ENCODE measurements around the gene ADAR. TPM values are rescaled to one million over a fixed set of nuclear protein-coding genes. Genes with fewer than 3 reads are reported as not detected.
"Not testable (repeated sequence)": the region's sequence is repeated elsewhere in the genome, so short reads cannot be mapped to it uniquely, and the experiment has no call there.

ADAR gene, protein sequence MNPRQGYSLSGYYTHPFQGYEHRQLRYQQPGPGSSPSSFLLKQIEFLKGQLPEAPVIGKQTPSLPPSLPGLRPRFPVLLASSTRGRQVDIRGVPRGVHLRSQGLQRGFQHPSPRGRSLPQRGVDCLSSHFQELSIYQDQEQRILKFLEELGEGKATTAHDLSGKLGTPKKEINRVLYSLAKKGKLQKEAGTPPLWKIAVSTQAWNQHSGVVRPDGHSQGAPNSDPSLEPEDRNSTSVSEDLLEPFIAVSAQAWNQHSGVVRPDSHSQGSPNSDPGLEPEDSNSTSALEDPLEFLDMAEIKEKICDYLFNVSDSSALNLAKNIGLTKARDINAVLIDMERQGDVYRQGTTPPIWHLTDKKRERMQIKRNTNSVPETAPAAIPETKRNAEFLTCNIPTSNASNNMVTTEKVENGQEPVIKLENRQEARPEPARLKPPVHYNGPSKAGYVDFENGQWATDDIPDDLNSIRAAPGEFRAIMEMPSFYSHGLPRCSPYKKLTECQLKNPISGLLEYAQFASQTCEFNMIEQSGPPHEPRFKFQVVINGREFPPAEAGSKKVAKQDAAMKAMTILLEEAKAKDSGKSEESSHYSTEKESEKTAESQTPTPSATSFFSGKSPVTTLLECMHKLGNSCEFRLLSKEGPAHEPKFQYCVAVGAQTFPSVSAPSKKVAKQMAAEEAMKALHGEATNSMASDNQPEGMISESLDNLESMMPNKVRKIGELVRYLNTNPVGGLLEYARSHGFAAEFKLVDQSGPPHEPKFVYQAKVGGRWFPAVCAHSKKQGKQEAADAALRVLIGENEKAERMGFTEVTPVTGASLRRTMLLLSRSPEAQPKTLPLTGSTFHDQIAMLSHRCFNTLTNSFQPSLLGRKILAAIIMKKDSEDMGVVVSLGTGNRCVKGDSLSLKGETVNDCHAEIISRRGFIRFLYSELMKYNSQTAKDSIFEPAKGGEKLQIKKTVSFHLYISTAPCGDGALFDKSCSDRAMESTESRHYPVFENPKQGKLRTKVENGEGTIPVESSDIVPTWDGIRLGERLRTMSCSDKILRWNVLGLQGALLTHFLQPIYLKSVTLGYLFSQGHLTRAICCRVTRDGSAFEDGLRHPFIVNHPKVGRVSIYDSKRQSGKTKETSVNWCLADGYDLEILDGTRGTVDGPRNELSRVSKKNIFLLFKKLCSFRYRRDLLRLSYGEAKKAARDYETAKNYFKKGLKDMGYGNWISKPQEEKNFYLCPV
- total RNA-seq: 264 TPM
- 100 to 1,000 TPM in 3 of 4 donors, 10 to 100 TPM in 1; 94.6 to 118 (median 108) TPM for polyA plus RNA-seq

DNA sequence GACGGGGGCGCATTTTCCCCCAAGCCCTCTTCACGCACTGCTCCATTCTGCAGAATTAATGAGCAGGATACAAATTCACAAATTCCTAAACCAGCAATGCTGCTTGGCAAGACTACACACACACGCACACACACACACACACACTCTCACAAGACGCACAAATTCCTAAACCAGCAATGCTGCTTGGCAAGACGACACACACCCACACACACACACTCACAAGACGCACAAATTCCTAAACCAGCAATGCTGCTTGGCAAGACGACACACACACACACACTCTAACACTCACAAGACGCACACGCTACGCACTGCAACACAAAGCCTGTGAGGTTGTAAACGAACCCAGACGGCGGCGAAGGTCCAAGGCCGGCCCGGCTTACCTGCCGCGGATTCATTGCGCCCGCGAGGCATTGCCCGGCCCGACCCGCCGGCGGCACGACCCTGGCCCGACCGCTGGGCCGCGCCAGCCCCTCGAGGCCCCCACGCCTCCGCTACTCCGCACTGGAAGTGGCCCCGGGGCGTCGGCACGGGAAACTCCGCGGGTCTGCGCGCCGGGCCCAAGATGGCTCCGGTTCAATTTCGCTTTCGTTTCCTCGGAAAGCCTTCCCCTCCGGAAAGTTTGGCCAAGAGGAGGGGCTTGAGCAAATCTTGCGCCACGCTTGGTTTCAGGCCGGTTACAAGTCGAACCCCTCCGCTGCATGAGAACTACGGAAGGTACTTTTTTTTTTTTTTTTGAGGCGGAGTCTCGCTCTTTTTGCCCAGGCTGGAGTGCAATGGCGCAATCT, at the start of gene ADAR:
Gene ADAR (minus strand): TSS at position 578 of the 788 bp plus-strand sequence. CDS start 180 bp downstream, at position 398.
- peak within 1 kb of the TSS; percentile 90 for H3K4me3 ChIP-seq (ENCODE audit: low read depth, low read length)
- peak within 1 kb of the TSS; percentile 97 to 99 (median 98) for H3K4me3 Mint-ChIP-seq
- H3K36me3 Mint-ChIP-seq: peaks cover 4% of the 10 kb centered on the region
- peaks cover 65% of the 10 kb centered on the region for H3K4me1 ChIP-seq (ENCODE audit: control insufficient read depth, insufficient read depth, low read length, poor library complexity, severe bottlenecking)
- no peaks in the 10 kb centered on the region for H3K9me3 ChIP-seq (ENCODE audit: control insufficient read depth in 2 of 2, low read length in 2 of 2)
- H3K9me3 Mint-ChIP-seq: no peaks in the 10 kb centered on the region
- H3K4me1 Mint-ChIP-seq: peaks cover 36 to 77% (median 66%) of the 10 kb centered on the region in 4 donors
- H3K27me3 Mint-ChIP-seq: no peaks in the 10 kb centered on the region
- H3K27me3 ChIP-seq (ENCODE audit: control insufficient read depth, insufficient read depth, low read length): no peaks in the 10 kb centered on the region
- ATAC-seq (ENCODE audit: low read depth in 2 of 2) (peak; percentile 78 to 81), DNase-seq (peak; percentile 89 to 98 (median 93))
- peak within 1 kb of the TSS; percentile 95 for H3K27ac ChIP-seq (ENCODE audit: insufficient read depth, low read length, poor library complexity, severe bottlenecking)
- H3K36me3 ChIP-seq (ENCODE audit: control insufficient read depth, insufficient read depth, low read length): peaks cover 20% of the 10 kb centered on the region
- peak within 1 kb of the TSS; percentile 99 to 100 (median 100) for H3K27ac Mint-ChIP-seq

DNA sequence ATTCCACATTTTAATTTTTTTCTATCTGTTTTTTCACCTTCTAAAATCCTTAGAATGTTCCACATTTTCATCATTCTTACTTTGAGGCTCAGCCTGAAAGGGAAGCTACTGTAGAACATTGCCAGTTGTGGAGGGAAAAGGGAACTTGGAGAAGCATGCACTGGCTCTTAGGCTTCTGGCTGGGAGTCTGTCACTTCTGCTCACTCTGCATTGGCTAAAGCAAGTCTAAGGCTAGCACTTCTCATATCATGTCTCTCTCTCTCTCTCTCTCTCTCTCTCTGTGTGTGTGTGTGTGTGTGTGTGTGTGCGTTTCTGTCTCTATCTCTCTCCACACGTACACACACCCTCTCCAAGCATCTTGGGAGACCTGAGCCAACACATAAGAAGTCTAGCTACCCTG, 49.6 kb upstream of the ADAR start:
- H3K27me3 ChIP-seq (ENCODE audit: control insufficient read depth, insufficient read depth, low read length): peaks cover 46% of the 10 kb centered on the region
- peaks cover 77% of the 10 kb centered on the region for H3K27me3 Mint-ChIP-seq
- ATAC-seq (ENCODE audit: low read depth in 2 of 2) (no peak), DNase-seq (no peak)
- H3K27ac Mint-ChIP-seq: no peak overlapping the region
- no peaks in the 10 kb centered on the region for H3K36me3 Mint-ChIP-seq
- no peak overlapping the region for H3K4me3 Mint-ChIP-seq
- H3K4me1 Mint-ChIP-seq: no peaks in the 10 kb centered on the region
- no peak overlapping the region for H3K4me3 ChIP-seq (ENCODE audit: low read depth, low read length)
- H3K36me3 ChIP-seq (ENCODE audit: control insufficient read depth, insufficient read depth, low read length): no peaks in the 10 kb centered on the region
- H3K9me3 ChIP-seq (ENCODE audit: control insufficient read depth in 2 of 2, low read length in 2 of 2): no peaks in the 10 kb centered on the region
- no peaks in the 10 kb centered on the region for H3K4me1 ChIP-seq (ENCODE audit: control insufficient read depth, insufficient read depth, low read length, poor library complexity, severe bottlenecking)
- H3K9me3 Mint-ChIP-seq: peaks cover 0 to 2% (median 0%) of the 10 kb centered on the region in 7 donors
- H3K27ac ChIP-seq (ENCODE audit: insufficient read depth, low read length, poor library complexity, severe bottlenecking): no peak overlapping the region

DNA sequence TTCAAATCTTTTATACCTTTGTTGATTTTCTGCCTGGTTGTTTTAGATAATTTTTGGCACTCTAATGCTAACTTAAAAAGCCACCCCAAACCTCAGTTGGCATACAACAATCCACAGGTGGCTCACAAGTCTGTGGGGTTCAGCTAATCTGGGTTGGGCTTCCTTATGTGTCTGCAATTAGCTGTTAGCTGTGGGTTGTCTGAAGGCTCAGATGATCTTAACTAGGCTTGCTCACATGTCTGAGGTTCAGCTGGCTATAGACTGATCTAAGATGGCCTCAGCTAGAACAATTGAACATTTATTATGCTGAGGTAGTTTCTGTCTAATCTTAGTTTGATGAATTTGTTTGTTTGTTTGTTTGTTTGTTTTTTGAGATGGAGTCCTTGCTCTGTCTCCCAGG, 44.9 kb upstream of the ADAR start:
- Histone ChIP-seq H3K27ac (ENCODE audit: insufficient read depth, low read length, poor library complexity, severe bottlenecking) (no peak overlapping the region), H3K36me3 (ENCODE audit: control insufficient read depth, insufficient read depth, low read length) (no peaks in the 10 kb centered on the region), H3K4me1 (ENCODE audit: control insufficient read depth, insufficient read depth, low read length, poor library complexity, severe bottlenecking) (no peaks in the 10 kb centered on the region), H3K9me3 (ENCODE audit: control insufficient read depth in 2 of 2, low read length in 2 of 2) (no peaks in the 10 kb centered on the region), H3K27me3 (ENCODE audit: control insufficient read depth, insufficient read depth, low read length) (peaks cover 28% of the 10 kb centered on the region), H3K4me3 (ENCODE audit: low read depth, low read length) (no peak overlapping the region)
- Mint-ChIP-seq H3K4me3 (no peak overlapping the region), H3K36me3 (no peaks in the 10 kb centered on the region), H3K27ac (no peak overlapping the region), H3K4me1 (no peaks in the 10 kb centered on the region), H3K27me3 (peaks cover 60% of the 10 kb centered on the region), H3K9me3 (peaks cover 0 to 2% (median 0%) of the 10 kb centered on the region in 7 donors)
- DNase-seq: no peak
- no peak for ATAC-seq (ENCODE audit: low read depth in 2 of 2)

DNA sequence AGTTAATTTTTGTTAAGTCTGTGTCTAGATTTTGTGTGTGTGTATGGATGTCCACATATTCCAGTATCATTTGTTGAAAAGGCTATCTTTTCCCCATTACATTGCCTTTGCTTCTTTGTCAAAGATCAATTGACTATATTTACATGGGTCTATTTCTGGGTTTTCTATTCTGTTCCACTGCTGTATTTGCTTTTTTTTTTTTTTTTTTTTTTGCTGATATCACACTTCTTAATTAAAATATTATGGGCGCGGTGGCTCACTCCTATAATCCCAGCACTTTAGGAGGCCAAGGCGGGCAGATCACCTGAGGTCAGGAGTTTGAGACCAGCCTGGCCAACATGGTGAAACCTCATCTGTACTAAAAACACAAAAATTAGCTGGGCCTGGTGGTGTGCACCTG, 36.7 kb upstream of the ADAR start:
- not testable (repeated sequence) for H3K9me3 Mint-ChIP-seq; ATAC-seq (ENCODE audit: low read depth in 2 of 2)
- H3K27me3 Mint-ChIP-seq: peaks cover 18% of the 10 kb centered on the region

DNA sequence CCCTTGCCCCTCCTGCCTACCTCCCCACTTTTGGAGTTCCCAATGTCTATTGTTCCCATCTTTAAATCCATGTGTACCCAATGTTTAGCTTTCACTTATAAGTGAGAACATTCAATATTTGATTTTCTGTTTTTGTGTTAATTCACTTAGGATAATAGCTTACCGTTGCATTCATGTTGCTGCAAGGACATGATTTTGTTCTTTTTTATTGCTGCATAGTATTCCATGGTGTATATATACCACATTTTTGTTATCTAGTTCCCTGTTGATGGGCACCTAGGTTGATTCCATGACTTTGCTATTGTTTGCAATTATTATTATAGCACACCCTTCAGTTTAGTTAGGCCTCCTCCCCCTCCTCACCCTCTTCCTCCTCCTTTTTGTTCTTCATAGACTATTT, 33.5 kb upstream of the ADAR start:
- Histone ChIP-seq H3K4me3 (ENCODE audit: low read depth, low read length) (no peak overlapping the region), H3K4me1 (ENCODE audit: control insufficient read depth, insufficient read depth, low read length, poor library complexity, severe bottlenecking) (no peaks in the 10 kb centered on the region), H3K27me3 (ENCODE audit: control insufficient read depth, insufficient read depth, low read length) (peaks cover 18% of the 10 kb centered on the region), H3K27ac (ENCODE audit: insufficient read depth, low read length, poor library complexity, severe bottlenecking) (no peak overlapping the region), H3K9me3 (ENCODE audit: control insufficient read depth in 2 of 2, low read length in 2 of 2) (peaks cover 5 to 10% of the 10 kb centered on the region in 2 experiments), H3K36me3 (ENCODE audit: control insufficient read depth, insufficient read depth, low read length) (no peaks in the 10 kb centered on the region)
- H3K27me3 Mint-ChIP-seq: peaks cover 45% of the 10 kb centered on the region
- H3K4me3 Mint-ChIP-seq: no peak overlapping the region
- H3K9me3 Mint-ChIP-seq: peaks cover 0 to 13% (median 5%) of the 10 kb centered on the region in 7 donors
- DNase-seq: no peak
- H3K27ac Mint-ChIP-seq: no peak overlapping the region
- no peaks in the 10 kb centered on the region for H3K4me1 Mint-ChIP-seq
- peaks cover 3% of the 10 kb centered on the region for H3K36me3 Mint-ChIP-seq
- ATAC-seq (ENCODE audit: low read depth in 2 of 2): no peak

More for the DNA sequence above, 36.7 kb upstream of the ADAR start:
- not testable (repeated sequence) for H3K9me3 ChIP-seq (ENCODE audit: control insufficient read depth in 2 of 2, low read length in 2 of 2); H3K4me1 Mint-ChIP-seq; H3K27me3 ChIP-seq (ENCODE audit: control insufficient read depth, insufficient read depth, low read length); H3K4me3 Mint-ChIP-seq; H3K4me3 ChIP-seq (ENCODE audit: low read depth, low read length); H3K36me3 ChIP-seq (ENCODE audit: control insufficient read depth, insufficient read depth, low read length); H3K4me1 ChIP-seq (ENCODE audit: control insufficient read depth, insufficient read depth, low read length, poor library complexity, severe bottlenecking); H3K36me3 Mint-ChIP-seq; H3K27ac ChIP-seq (ENCODE audit: insufficient read depth, low read length, poor library complexity, severe bottlenecking); DNase-seq; H3K27ac Mint-ChIP-seq

DNA sequence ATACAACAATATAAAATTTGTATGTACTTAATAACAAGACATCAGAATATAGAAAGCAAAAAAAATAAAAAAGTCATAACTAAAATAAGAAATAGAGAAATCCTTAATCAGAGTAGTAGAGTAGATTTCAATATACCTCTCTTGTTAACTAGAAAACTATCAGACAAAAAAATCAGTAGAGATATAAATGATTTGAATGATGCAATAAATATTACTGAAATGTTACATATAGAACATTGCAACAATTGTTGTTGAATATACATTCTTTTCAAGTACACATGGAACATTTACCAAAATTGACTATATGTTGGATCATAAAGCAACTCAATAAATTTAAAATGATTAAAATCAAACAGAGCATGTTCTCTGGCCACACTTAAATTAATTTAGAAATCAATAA, 31.9 kb upstream of the ADAR start:
- Mint-ChIP-seq H3K36me3 (peaks cover 3% of the 10 kb centered on the region), H3K27ac (no peak overlapping the region), H3K4me1 (no peaks in the 10 kb centered on the region), H3K27me3 (peaks cover 62% of the 10 kb centered on the region), H3K4me3 (no peak overlapping the region), H3K9me3 (peaks cover 0 to 13% (median 7%) of the 10 kb centered on the region in 7 donors)
- no peak overlapping the region for H3K4me3 ChIP-seq (ENCODE audit: low read depth, low read length)
- H3K9me3 ChIP-seq (ENCODE audit: control insufficient read depth in 2 of 2, low read length in 2 of 2): peaks cover 5 to 10% of the 10 kb centered on the region in 2 experiments
- no peak for DNase-seq
- H3K4me1 ChIP-seq (ENCODE audit: control insufficient read depth, insufficient read depth, low read length, poor library complexity, severe bottlenecking): no peaks in the 10 kb centered on the region
- H3K36me3 ChIP-seq (ENCODE audit: control insufficient read depth, insufficient read depth, low read length): no peaks in the 10 kb centered on the region
- no peak overlapping the region for H3K27ac ChIP-seq (ENCODE audit: insufficient read depth, low read length, poor library complexity, severe bottlenecking)
- no peak for ATAC-seq (ENCODE audit: low read depth in 2 of 2)
- peaks cover 33% of the 10 kb centered on the region for H3K27me3 ChIP-seq (ENCODE audit: control insufficient read depth, insufficient read depth, low read length)

DNA sequence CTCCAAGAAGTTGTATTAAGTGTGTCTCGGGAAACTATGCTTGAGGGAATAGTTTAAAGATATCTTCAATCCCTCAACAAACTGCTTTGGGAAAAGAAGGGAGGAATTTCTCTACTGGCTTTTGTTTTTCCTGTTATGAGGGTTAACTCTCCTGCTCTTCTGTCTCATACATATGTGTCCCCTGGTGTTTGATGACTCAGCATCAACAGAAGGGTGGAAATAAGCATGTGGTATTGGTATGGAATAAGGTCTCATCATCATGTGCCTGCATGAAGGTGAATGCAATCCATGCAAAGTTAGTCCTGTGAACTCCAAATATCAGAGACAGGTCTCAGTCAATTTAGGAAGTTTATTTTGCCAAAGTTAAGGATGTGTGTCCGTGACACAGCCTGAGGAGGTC, 27.2 kb upstream of the ADAR start:
- Histone ChIP-seq H3K36me3 (ENCODE audit: control insufficient read depth, insufficient read depth, low read length) (no peaks in the 10 kb centered on the region), H3K4me1 (ENCODE audit: control insufficient read depth, insufficient read depth, low read length, poor library complexity, severe bottlenecking) (no peaks in the 10 kb centered on the region), H3K9me3 (ENCODE audit: control insufficient read depth in 2 of 2, low read length in 2 of 2) (peaks cover 5 to 11% of the 10 kb centered on the region in 2 experiments), H3K27me3 (ENCODE audit: control insufficient read depth, insufficient read depth, low read length) (peaks cover 31% of the 10 kb centered on the region), H3K4me3 (ENCODE audit: low read depth, low read length) (no peak overlapping the region), H3K27ac (ENCODE audit: insufficient read depth, low read length, poor library complexity, severe bottlenecking) (no peak overlapping the region)
- ATAC-seq (ENCODE audit: low read depth in 2 of 2) (no peak), DNase-seq (no peak)
- Mint-ChIP-seq H3K4me1 (no peaks in the 10 kb centered on the region), H3K9me3 (peaks cover 0 to 10% (median 4%) of the 10 kb centered on the region in 7 donors), H3K27ac (no peak overlapping the region), H3K4me3 (no peak overlapping the region), H3K36me3 (peaks cover 3% of the 10 kb centered on the region), H3K27me3 (peaks cover 69% of the 10 kb centered on the region)

Data from CD4-positive, CD25-positive, alpha-beta regulatory T cell (primary cell).